Fibroblast of peridontal ligament (primary cell): ENCODE data around the gene MORC3.
A peak's percentile ranks its signal among the peaks of the same experiment; 100 is the strongest.

Source experiments
- DNase-seq: peaks from one replicate; pipeline ENCODE4 v3.0.0-alpha.2; 2010; ENCODE audit errors: extremely low read depth

The MORC3 gene

DNA sequence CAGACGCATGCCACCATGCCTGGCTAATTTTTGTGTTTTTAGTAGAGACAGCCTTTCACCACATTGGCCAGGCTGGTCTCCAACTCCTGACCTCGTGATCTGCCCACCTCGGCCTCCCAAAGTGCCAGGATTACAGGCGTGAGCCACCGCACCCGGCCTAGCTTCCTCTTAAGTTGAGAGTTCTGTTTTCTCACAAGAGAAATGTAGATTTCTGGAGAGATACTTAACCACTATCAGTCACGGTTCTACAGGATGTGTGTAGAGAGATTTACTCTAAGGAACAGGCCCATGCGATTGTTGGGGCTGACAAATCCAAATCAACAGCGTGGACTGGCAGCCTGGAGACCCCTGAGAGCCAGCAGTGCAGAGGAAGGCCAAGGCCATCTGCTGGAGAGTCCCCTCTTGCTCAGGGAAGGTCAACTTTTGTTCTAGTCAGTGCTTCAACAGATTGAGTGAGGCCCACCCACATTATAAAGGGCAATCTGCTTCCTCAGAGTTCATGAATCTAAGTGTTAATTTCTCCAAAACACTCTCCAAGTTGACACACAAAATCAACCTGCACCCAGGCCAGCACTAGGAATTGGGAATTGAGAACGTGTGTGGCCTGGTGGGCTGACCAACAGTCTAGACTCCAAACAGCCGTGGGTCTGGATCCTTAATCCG, 103.9 kb downstream of the MORC3 start:
- no peak for DNase-seq

DNA sequence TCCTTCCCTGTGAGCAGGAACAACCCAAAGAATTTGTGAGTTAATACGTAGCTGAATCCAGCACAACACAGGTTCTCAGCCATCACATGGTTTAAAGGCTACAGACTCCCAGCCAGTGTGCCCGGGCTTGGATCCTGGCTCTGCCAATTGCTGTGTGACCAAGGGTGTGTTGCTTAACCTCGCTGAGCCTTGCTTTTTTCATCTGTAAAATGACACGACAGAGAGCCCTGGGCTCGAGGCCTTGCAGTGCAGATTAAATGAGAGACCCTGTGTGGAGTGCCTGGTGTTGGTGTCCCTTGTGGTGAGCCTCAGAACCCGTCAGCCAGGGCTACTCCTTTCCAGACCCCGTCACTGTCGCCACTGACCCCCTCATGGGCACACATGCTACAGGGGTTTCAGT, 104.6 kb downstream of the MORC3 start:
- DNase-seq: no peak

DNA sequence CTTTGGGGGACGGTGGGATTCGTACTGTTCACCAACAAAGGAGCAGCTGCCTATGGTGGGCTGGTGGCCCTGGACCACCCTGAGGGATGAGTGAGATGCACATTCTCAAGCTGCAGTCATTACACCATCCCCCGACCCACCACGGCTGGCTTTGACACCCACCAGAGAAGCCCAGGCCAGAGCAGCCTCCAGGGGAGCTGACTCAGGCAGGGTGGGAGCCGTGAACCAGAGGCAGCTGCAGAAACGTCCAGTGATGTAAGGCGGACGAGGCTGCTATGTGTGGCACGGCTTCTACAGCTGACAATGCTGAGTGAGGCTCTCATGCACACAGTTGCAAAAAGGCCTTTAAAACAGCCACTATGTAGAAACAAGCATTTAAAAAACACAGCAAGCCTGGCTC, 105.3 kb downstream of the MORC3 start:
- peak; percentile 35 for DNase-seq
